Endothelial cell of umbilical vein (primary cell): ENCODE results near the gene UBAC1. TPM values are rescaled to one million over a fixed set of nuclear protein-coding genes. Genes with fewer than 3 reads are reported as not detected.

Experiments
- BruUV-seq: library from RNA; stranded (reverse); fragments of 400-500 nt; replicated peaks from 2 replicates; lab custom pipeline; 2021; lab: Mats Ljungman, UMichigan
- CTCF ChIA-PET: fragments of 300-600, 350-600 bp; sonication (Branson Sonifier 250); formaldehyde crosslinking; loops from one replicate; lab custom pipeline; 2021; ENCODE audit warnings: antibody characterized with exemption, inconsistent platforms; lab: Charles Lee
- POLR2A ChIA-PET: fragments of 300-600, 350-600 bp; sonication (Branson Sonifier 250); formaldehyde crosslinking; loops from one replicate; lab custom pipeline; 2021; ENCODE audit warnings: antibody characterized with exemption, inconsistent platforms; lab: Charles Lee
- DNase-seq: peaks from one replicate; pipeline ENCODE4 v3.0.0-alpha.2; 2011; ENCODE audit warnings: low read depth, low spot score
- FAIRE-seq: peaks from 2 replicates; lab custom pipeline; 2011; peaks lifted over from hg19 to GRCh38; lab: Jason Lieb, UNC
- H2AFZ ChIP-seq: 2 replicates; pipeline ENCODE4 v1.6.0; 2012; ENCODE audit warnings: low read depth, low read length, control low read depth, inconsistent platforms
- H3K27ac ChIP-seq: 2 replicates; pipeline ENCODE4 v1.5.1; 2011; ENCODE audit warnings: low read depth, mild to moderate bottlenecking, control low read depth, low read length, moderate library complexity; ENCODE audit not compliant: insufficient read depth
- H3K27me3 ChIP-seq, 2 experiments: 2 replicates each; pipeline versions ENCODE4 v1.6.0 to v1.6.1; 2011; ENCODE audit warnings: low read length in 2 of 2, mixed read lengths in 1 of 2; ENCODE audit not compliant: control insufficient read depth in 2 of 2, insufficient read depth in 2 of 2
- H3K36me3 ChIP-seq, 2 experiments: 2 replicates in 1 of 2; 3 replicates in 1 of 2; pipeline ENCODE4 v1.5.1; 2011; ENCODE audit warnings: low read length in 2 of 2, mild to moderate bottlenecking in 1 of 2, moderate library complexity in 1 of 2; ENCODE audit not compliant: control insufficient read depth in 2 of 2, insufficient read depth in 2 of 2; ENCODE audit errors: extremely low read depth in 1 of 2
- H3K4me1 ChIP-seq: 3 replicates; pipeline ENCODE4 v1.5.1; 2011; ENCODE audit warnings: mild to moderate bottlenecking, low read length; ENCODE audit not compliant: control insufficient read depth, insufficient read depth; ENCODE audit errors: extremely low read depth
- H3K4me2 ChIP-seq: 2 replicates; pipeline ENCODE4 v1.6.1; 2011; ENCODE audit warnings: low read length, control low read depth, mixed read lengths; ENCODE audit not compliant: insufficient read depth
- H3K4me3 ChIP-seq, 3 experiments: fragments of 200-600 bp in 1 of 3; sonication (generic), shearing (Covaris generic) in 1 of 3; replicated peaks in 1 of 3; 2 replicates each; pipeline ENCODE4 v1.5.1; 2011 to 2016; ENCODE audit warnings: control low read depth in 3 of 3, low read length in 3 of 3, mild to moderate bottlenecking in 2 of 3, inconsistent platforms in 1 of 3, low read depth in 1 of 3, moderate library complexity in 1 of 3; ENCODE audit not compliant: insufficient read depth in 1 of 3
- H3K79me2 ChIP-seq: 2 replicates; pipeline ENCODE4 v1.6.0; 2012; ENCODE audit warnings: low read length, inconsistent platforms; ENCODE audit not compliant: control insufficient read depth, insufficient read depth
- H3K9ac ChIP-seq: replicated peaks from 2 replicates; pipeline ENCODE3; 2011; ENCODE audit warnings: low read length, control low read depth; ENCODE audit not compliant: insufficient read depth; ENCODE audit errors: extremely low read depth
- H3K9me1 ChIP-seq: replicated peaks from 3 replicates; pipeline ENCODE4 v1.6.0; 2011; ENCODE audit warnings: mild to moderate bottlenecking, low read length; ENCODE audit not compliant: control insufficient read depth, insufficient read depth; ENCODE audit errors: extremely low read depth
- H3K9me3 ChIP-seq: replicated peaks from 2 replicates; pipeline ENCODE4 v1.5.1; 2012; ENCODE audit warnings: low read length, inconsistent platforms; ENCODE audit not compliant: control insufficient read depth, insufficient read depth
- H4K20me1 ChIP-seq: replicated peaks from 2 replicates; pipeline ENCODE3; 2011; ENCODE audit warnings: mild to moderate bottlenecking, low read length; ENCODE audit not compliant: control insufficient read depth, insufficient read depth; ENCODE audit errors: extremely low read depth
- EZH2 ChIP-seq: IDR thresholded peaks from 2 replicates; pipeline ENCODE4 v1.6.1; 2012; ENCODE audit warnings: borderline replicate concordance, low read depth, mild to moderate bottlenecking, moderate library complexity, low read length, inconsistent platforms; ENCODE audit not compliant: severe bottlenecking
- FOS ChIP-seq: IDR thresholded peaks from 2 replicates; pipeline ENCODE4 v1.6.1; 2011; ENCODE audit warnings: mild to moderate bottlenecking, low read length, moderate library complexity, borderline replicate concordance; ENCODE audit not compliant: insufficient read depth
- GATA2 ChIP-seq: IDR thresholded peaks from 2 replicates; pipeline ENCODE4 v1.7.0; 2011; ENCODE audit warnings: low read depth, mild to moderate bottlenecking, moderate library complexity, mixed read lengths, low read length; ENCODE audit not compliant: insufficient read length, insufficient read depth
- JUN ChIP-seq: IDR thresholded peaks from 2 replicates; pipeline ENCODE4 v1.6.1; 2011; ENCODE audit warnings: borderline replicate concordance, low read depth; ENCODE audit not compliant: insufficient read length, insufficient read depth
- MYC ChIP-seq: IDR thresholded peaks from one replicate; pipeline ENCODE4 v1.6.1; 2011; ENCODE audit warnings: mild to moderate bottlenecking, low read depth, low read length
- POLR2A ChIP-seq: IDR thresholded peaks from 2 replicates; pipeline ENCODE4 v1.6.1; 2012; ENCODE audit warnings: low read depth, mild to moderate bottlenecking, control low read depth, low read length
- POLR2AphosphoS5 ChIP-seq: IDR thresholded peaks from 2 replicates; pipeline ENCODE4 v1.6.1; 2012; ENCODE audit warnings: low read depth, mild to moderate bottlenecking, control low read depth, low read length, moderate library complexity; ENCODE audit not compliant: insufficient read depth
- dilution Hi-C: fragments of 300-500 bp; cut with MboI; formaldehyde crosslinking; loops from one replicate; pipeline ENCODE4 v1.15.0; 2019; ENCODE audit warnings: low sequenced_read_pairs; ENCODE audit not compliant: extremely low pct_ligation_motif_present
- intact Hi-C: fragments of 100-400 bp; cut with micrococcal nuclease; formaldehyde crosslinking; loops from one replicate; pipeline ENCODE4 v1.10.0; 2022
- polyA plus RNA-seq, 4 experiments: library from polyadenylated mRNA; depleted of rRNA in 3 of 4; stranded (reverse) in 3 of 4; unstranded in 1 of 4; fragments of >200 nt; gene quantifications; 2 replicates each; pipeline versions ENCODE4 v1.2.1 to v1.2.3, GENCODE V29; 2011 to 2012; ENCODE audit warnings: missing spikeins in 1 of 4
- total RNA-seq: library from RNA; stranded (reverse); gene quantifications from 2 replicates; pipeline ENCODE4 v1.2.3, GENCODE V29; 2021
- TF ChIP-seq, protein P1 (sequence below): IDR thresholded peaks from 2 replicates; pipeline ENCODE4 v1.6.1; 2011; ENCODE audit not compliant: insufficient read depth, insufficient read length
- TF ChIP-seq, protein P2 (sequence below), 2 donors: IDR thresholded peaks; 1 replicate in 1 of 2; 2 replicates in 1 of 2; pipeline ENCODE4 v1.5.1; 2011; ENCODE audit warnings: low read length in 2 of 2, mild to moderate bottlenecking in 2 of 2, moderate library complexity in 2 of 2, control low read depth in 1 of 2, inconsistent platforms in 1 of 2, low read depth in 1 of 2; ENCODE audit not compliant: insufficient read depth in 1 of 2; ENCODE audit errors: extremely low read depth in 1 of 2

Gene UBAC1
- total and polyA plus RNA-seq, 2 donors (not counting 3 experiments of a cell fraction or from before 2014, with no cell fraction given) = 39.5 to 56.7 TPM

DNA sequence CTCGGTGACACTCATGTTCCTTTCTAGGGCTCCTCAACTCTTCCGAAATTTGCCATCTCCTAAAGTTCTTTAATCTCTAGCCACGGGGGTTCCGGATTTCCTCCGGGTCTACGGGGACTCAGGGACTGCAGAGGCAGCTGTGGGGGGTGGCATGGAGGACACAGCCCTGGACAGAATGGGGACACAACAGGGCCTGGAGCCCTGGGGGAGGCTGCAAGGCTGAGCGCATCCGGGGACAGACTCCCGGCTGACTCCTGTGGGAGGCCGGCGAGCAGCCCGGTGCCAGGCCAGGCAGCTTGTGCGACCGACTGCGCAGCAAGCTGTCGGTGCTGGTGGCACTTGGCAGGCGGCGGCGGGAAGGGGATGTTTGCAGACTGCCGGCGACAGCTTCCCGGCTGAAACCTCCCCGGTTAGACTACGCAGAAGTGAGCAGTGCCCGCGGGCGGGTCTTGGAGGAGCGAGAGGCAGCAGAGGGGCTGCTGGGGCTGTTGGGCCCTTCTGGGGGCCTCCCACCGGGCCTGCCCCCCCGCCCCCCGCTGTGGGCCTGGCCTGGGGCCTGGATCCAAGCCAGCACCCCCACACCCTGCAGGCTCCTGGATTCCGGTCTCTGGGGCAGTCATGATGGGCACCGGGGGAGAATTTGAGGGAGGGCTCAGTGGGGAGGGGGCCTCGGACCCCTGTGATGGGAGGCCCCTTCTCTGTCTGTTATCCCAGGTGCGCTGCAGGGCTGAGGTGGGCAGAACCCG is 28.7 kb upstream of the UBAC1 start:
- POLR2A ChIA-PET = no interaction called here
- no peak for FAIRE-seq
- intact Hi-C loops (loop anchor here (5.0 kb wide), 1 partner anchor 62 kb away; no protein-coding TSS in a partner anchor), dilution Hi-C loops (no loop called here)
- CTCF ChIA-PET = interaction anchor here (0.6 to 2.8 kb wide), 2 partner anchors 22 to 1174 kb away, joined by 3 to 10 read pairs; no protein-coding TSS in a partner anchor
- TF ChIP-seq MYC (no peak), JUN (no peak), GATA2 (no peak), POLR2AphosphoS5 (no peak), EZH2 (no peak), FOS (no peak), POLR2A (no peak)
- TF ChIP-seq, protein P1, sequence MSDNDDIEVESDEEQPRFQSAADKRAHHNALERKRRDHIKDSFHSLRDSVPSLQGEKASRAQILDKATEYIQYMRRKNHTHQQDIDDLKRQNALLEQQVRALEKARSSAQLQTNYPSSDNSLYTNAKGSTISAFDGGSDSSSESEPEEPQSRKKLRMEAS = no peak
- TF ChIP-seq, protein P2, sequence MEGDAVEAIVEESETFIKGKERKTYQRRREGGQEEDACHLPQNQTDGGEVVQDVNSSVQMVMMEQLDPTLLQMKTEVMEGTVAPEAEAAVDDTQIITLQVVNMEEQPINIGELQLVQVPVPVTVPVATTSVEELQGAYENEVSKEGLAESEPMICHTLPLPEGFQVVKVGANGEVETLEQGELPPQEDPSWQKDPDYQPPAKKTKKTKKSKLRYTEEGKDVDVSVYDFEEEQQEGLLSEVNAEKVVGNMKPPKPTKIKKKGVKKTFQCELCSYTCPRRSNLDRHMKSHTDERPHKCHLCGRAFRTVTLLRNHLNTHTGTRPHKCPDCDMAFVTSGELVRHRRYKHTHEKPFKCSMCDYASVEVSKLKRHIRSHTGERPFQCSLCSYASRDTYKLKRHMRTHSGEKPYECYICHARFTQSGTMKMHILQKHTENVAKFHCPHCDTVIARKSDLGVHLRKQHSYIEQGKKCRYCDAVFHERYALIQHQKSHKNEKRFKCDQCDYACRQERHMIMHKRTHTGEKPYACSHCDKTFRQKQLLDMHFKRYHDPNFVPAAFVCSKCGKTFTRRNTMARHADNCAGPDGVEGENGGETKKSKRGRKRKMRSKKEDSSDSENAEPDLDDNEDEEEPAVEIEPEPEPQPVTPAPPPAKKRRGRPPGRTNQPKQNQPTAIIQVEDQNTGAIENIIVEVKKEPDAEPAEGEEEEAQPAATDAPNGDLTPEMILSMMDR (IDR thresholded peaks at IDR 0.05; ENCODE audit: extremely low read depth in 1 of 2, insufficient read depth in 1 of 2, low read depth in 1 of 2, low read length in 2 of 2) = no peak
- no TSS peak for BruUV-seq
- Histone ChIP-seq H3K9me3 (no peaks in the 10 kb centered on the region), H3K4me3 (no peak overlapping the region), H3K27ac (no peak overlapping the region), H3K36me3 (no peaks in the 10 kb centered on the region), H2AFZ (no peak overlapping the region), H4K20me1 (no peaks in the 10 kb centered on the region), H3K4me1 (peaks cover 22% of the 10 kb centered on the region), H3K79me2 (no peaks in the 10 kb centered on the region), H3K4me2 (no peak overlapping the region), H3K9me1 (no peaks in the 10 kb centered on the region), H3K27me3 (no peaks in the 10 kb centered on the region), H3K9ac (no peak overlapping the region)
- DNase-seq = no peak
